K562 (cell line): Measurements from ENCODE around the gene SCAP.

ENCODE experiments used
- POLR2A ChIP-seq: fragments of 450-650 bp; conservative IDR thresholded peaks from 2 replicates; pipeline ENCODE4 v1.6.1; 2016
- POLR3G ChIP-seq: IDR thresholded peaks from 2 replicates; pipeline ENCODE4 v1.6.1; 2011; ENCODE audit not compliant: insufficient read length, insufficient replicate concordance; ENCODE audit errors: extremely low read depth
- TCF3 ChIP-seq: sonication (generic); formaldehyde crosslinking; IDR thresholded peaks from 2 replicates; pipeline ENCODE4 v1.4.0; 2020; ENCODE audit warnings: mild to moderate bottlenecking, missing genetic modification reagents

- TF ChIP-seq POLR2A (0 out of 2 replicates have a peak, but pooled peaks have one; percentile 9), TCF3 (CRISPR knock-in tag) (no peak), POLR3G (no peak)
Measured at GRCh38 chr3:47414666-47415587, 60.8 kb downstream of the SCAP start.
